Common myeloid progenitor, CD34-positive (primary cell): ENCODE results near the gene JAK1.

ENCODE experiments used
- CTCF ChIA-PET: fragments of 350-600 bp; sonication (Branson Sonifier 250); formaldehyde crosslinking; loops from one replicate; lab custom pipeline; 2021; ENCODE audit warnings: antibody characterized with exemption; lab: Charles Lee
- POLR2A ChIA-PET: fragments of 350-600 bp; sonication (Branson Sonifier 250); formaldehyde crosslinking; loops from one replicate; lab custom pipeline; 2021; ENCODE audit warnings: antibody characterized with exemption; lab: Charles Lee
- DNase-seq, 3 donors: peaks; one replicate each; pipeline versions ENCODE4 v3.0.0 to v3.0.0-alpha.2; 2013
- H3K27ac ChIP-seq, 2 experiments: 1 replicate in 1 of 2; 2 replicates in 1 of 2; pipeline ENCODE4 v1.7.0; 2013; ENCODE audit warnings: inconsistent platforms in 2 of 2, low read length in 2 of 2, mild to moderate bottlenecking in 2 of 2, low read depth in 1 of 2, moderate library complexity in 1 of 2; ENCODE audit not compliant: severe bottlenecking in 2 of 2, insufficient read depth in 1 of 2, poor library complexity in 1 of 2
- H3K27me3 ChIP-seq, 5 experiments: replicated peaks in 2 of 5; 1 replicate in 3 of 5; 2 replicates in 2 of 5; pipeline versions ENCODE4 v1.6.1 to v1.7.0; 2013; ENCODE audit warnings: low read length in 4 of 5, mild to moderate bottlenecking in 2 of 5, moderate library complexity in 2 of 5, inconsistent platforms in 1 of 5; ENCODE audit not compliant: insufficient read depth in 5 of 5, control insufficient read depth in 4 of 5
- H3K36me3 ChIP-seq, 4 experiments: 1 replicate in 2 of 4; 2 replicates in 2 of 4; pipeline versions ENCODE4 v1.6.1 to v1.7.0; 2013; ENCODE audit warnings: low read length in 3 of 4, control low read depth in 1 of 4, mild to moderate bottlenecking in 1 of 4; ENCODE audit not compliant: control insufficient read depth in 4 of 4, insufficient read depth in 4 of 4
- H3K4me1 ChIP-seq, 4 experiments: 1 replicate in 3 of 4; 2 replicates in 1 of 4; pipeline versions ENCODE4 v1.6.1 to v1.7.1; 2013; ENCODE audit warnings: low read length in 3 of 4, mild to moderate bottlenecking in 3 of 4, control low read depth in 1 of 4, inconsistent platforms in 1 of 4, moderate library complexity in 1 of 4; ENCODE audit not compliant: control insufficient read depth in 4 of 4, insufficient read depth in 4 of 4; ENCODE audit errors: control extremely low read depth in 1 of 4
- H3K4me3 ChIP-seq, 7 experiments: 1 replicate in 4 of 7; 2 replicates in 3 of 7; pipeline versions ENCODE4 v1.5.1 to v1.7.0; 2013; ENCODE audit warnings: mild to moderate bottlenecking in 7 of 7, low read length in 6 of 7, moderate library complexity in 6 of 7, inconsistent platforms in 2 of 7, low read depth in 2 of 7, control low read depth in 1 of 7; ENCODE audit not compliant: insufficient read depth in 4 of 7, control insufficient read depth in 1 of 7; ENCODE audit errors: extremely low read depth in 1 of 7
- H3K9me3 ChIP-seq, 5 experiments: 1 replicate in 4 of 5; 2 replicates in 1 of 5; pipeline versions ENCODE4 v1.6.1 to v1.7.1; 2013; ENCODE audit warnings: low read length in 4 of 5, mild to moderate bottlenecking in 2 of 5, inconsistent platforms in 1 of 5, low read depth in 1 of 5, moderate library complexity in 1 of 5; ENCODE audit not compliant: control insufficient read depth in 4 of 5, insufficient read depth in 2 of 5; ENCODE audit errors: control extremely low read depth in 1 of 5
- WGBS: methylation state at CpG from one replicate; pipeline ENCODE4 v1.1.5; 2013; ENCODE audit not compliant: insufficient coverage; 5-methylcytosine and 5-hydroxymethylcytosine counted together

The JAK1 gene

GRCh38 chr1:64942675-64943074, 23.7 kb downstream of the JAK1 start:
- WGBS: no CpG with 5 or more reads among the region's 3 CpGs
- no peaks in the 10 kb centered on the region for H3K27me3 ChIP-seq
- H3K27ac ChIP-seq: peak overlapping the region in 1 of 2 experiments; percentile 31
- no peak overlapping the region for H3K4me3 ChIP-seq
- no peak for DNase-seq
- peaks cover 9 to 37% (median 27%) of the 10 kb centered on the region in 4 experiments for H3K4me1 ChIP-seq
- no peaks in the 10 kb centered on the region for H3K36me3 ChIP-seq
- ChIA-PET POLR2A (no interaction called here), CTCF (no interaction called here)
- no peaks in the 10 kb centered on the region for H3K9me3 ChIP-seq

GRCh38 chr1:64942118-64942517, 24.2 kb downstream of the JAK1 start:
- ChIA-PET POLR2A (no interaction called here), CTCF (no interaction called here)
- H3K27ac ChIP-seq: no peak overlapping the region
- H3K4me1 ChIP-seq: peaks cover 9 to 31% (median 21%) of the 10 kb centered on the region in 4 experiments
- no peaks in the 10 kb centered on the region for H3K27me3 ChIP-seq
- H3K4me3 ChIP-seq: no peak overlapping the region
- no peaks in the 10 kb centered on the region for H3K36me3 ChIP-seq
- WGBS: 95% methylated on average over 3 of the region's 4 CpGs
- DNase-seq: no peak
- H3K9me3 ChIP-seq: no peaks in the 10 kb centered on the region

GRCh38 chr1:64941461-64942117, 24.8 kb downstream of the JAK1 start:
- H3K27me3 ChIP-seq: no peaks in the 10 kb centered on the region
- ChIA-PET CTCF (interaction anchor here (0.6 kb wide), 1 partner anchor 9 kb away, joined by 3 read pairs; no protein-coding TSS in a partner anchor), POLR2A (no interaction called here)
- H3K27ac ChIP-seq: peak overlapping the region in 1 of 2 experiments; percentile 25
- no peak overlapping the region for H3K4me3 ChIP-seq
- peaks cover 9 to 27% (median 19%) of the 10 kb centered on the region in 4 experiments for H3K4me1 ChIP-seq
- WGBS: 20% methylated on average over 1 of the region's 5 CpGs
- no peaks in the 10 kb centered on the region for H3K9me3 ChIP-seq
- H3K36me3 ChIP-seq: no peaks in the 10 kb centered on the region
- DNase-seq: no peak

GRCh38 chr1:64940025-64940424, 26.3 kb downstream of the JAK1 start:
- CTCF ChIA-PET: no interaction called here

GRCh38 chr1:64938991-64939390, 27.4 kb downstream of the JAK1 start:
- Histone ChIP-seq H3K9me3 (no peaks in the 10 kb centered on the region), H3K36me3 (no peaks in the 10 kb centered on the region), H3K27me3 (no peaks in the 10 kb centered on the region), H3K4me3 (no peak overlapping the region), H3K27ac (no peak overlapping the region), H3K4me1 (peaks cover 11 to 31% (median 23%) of the 10 kb centered on the region in 4 experiments)
- no peak for DNase-seq
- ChIA-PET CTCF (no interaction called here), POLR2A (no interaction called here)
- 100% methylated on average over 2 of the region's 2 CpGs for WGBS

More at GRCh38 chr1:64940025-64940424, 26.3 kb downstream of the JAK1 start:
- Histone ChIP-seq H3K27me3 (no peaks in the 10 kb centered on the region), H3K4me1 (peaks cover 9 to 23% (median 16%) of the 10 kb centered on the region in 4 experiments), H3K36me3 (no peaks in the 10 kb centered on the region), H3K9me3 (no peaks in the 10 kb centered on the region), H3K27ac (no peak overlapping the region), H3K4me3 (peak overlapping the region in 1 of 7 experiments; percentile 24)
- POLR2A ChIA-PET: interaction anchor here (0.6 kb wide), 2 partner anchors 17 to 77 kb away, joined by 3 to 4 read pairs; no protein-coding TSS in a partner anchor
- WGBS: 46% methylated on average over 2 of the region's 3 CpGs
- peak in 2 of 3 donors; percentile 50 to 71 for DNase-seq

GRCh38 chr1:64936956-64937355, 29.4 kb downstream of the JAK1 start:
- no peaks in the 10 kb centered on the region for H3K27me3 ChIP-seq
- 100% methylated on average over 1 of the region's 1 CpG for WGBS
- no peak overlapping the region for H3K4me3 ChIP-seq
- H3K36me3 ChIP-seq: no peaks in the 10 kb centered on the region
- no peak overlapping the region for H3K27ac ChIP-seq
- ChIA-PET CTCF (interaction anchor here (1.0 kb wide), 2 partner anchors 25 to 55 kb away, joined by 3 to 4 read pairs; no protein-coding TSS in a partner anchor), POLR2A (no interaction called here)
- no peak for DNase-seq
- peaks cover 16 to 38% (median 23%) of the 10 kb centered on the region in 4 experiments for H3K4me1 ChIP-seq
- H3K9me3 ChIP-seq: no peaks in the 10 kb centered on the region

- H3K4me3 ChIP-seq: no peak overlapping the region
- DNase-seq: no peak
- H3K27ac ChIP-seq: no peak overlapping the region
- no peaks in the 10 kb centered on the region for H3K36me3 ChIP-seq
- no peaks in the 10 kb centered on the region for H3K9me3 ChIP-seq
- H3K27me3 ChIP-seq: no peaks in the 10 kb centered on the region
- 95% methylated on average over 8 of the region's 9 CpGs for WGBS
- ChIA-PET POLR2A (no interaction called here), CTCF (no interaction called here)
- peaks cover 16 to 37% (median 21%) of the 10 kb centered on the region in 4 experiments for H3K4me1 ChIP-seq
These were observed 30.7 kb downstream of the JAK1 start for GRCh38 chr1:64935551-64936155.
